Measurements from ENCODE around the gene HPCAL1.

Gene HPCAL1

DNA sequence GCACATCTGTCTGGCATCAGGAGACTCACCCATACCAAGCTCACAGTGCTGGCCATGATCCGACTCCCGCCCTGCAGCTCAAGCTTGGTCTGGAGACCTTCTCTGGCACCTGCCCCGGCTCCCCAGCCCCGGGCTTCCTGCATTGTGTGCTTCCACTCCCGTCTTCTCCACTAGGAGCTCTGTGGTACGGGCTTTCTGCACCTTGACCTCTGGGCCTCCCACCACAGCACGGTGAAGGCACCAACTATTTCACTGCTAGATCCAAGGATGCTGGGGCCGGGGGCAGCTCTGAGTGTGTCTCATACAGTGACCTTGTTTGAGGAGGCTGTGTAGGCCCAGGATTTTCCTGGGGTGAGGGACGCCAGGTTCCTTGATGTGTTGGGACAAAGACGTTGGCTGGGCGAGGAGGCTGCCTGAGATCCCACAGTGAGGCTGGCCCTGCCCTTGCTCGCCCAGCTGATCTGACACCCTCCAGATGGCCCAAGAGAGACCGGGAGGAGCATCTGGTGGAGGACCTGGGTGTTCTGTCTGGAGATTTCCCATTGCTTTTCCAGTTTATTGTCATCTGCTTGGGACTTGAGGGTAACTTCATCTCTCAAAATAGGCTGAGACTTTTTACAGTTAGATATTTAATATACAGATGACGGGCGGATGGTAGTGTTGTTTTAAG lies 64.0 kb downstream of the HPCAL1 start:
- no peak for TF ChIP-seq Cebpa-rat (IDR thresholded peaks at IDR 0.05)
- peaks cover 75 to 100% (median 99%) of the 10 kb centered on the region in 11 experiments for H4K20me1 ChIP-seq
- H3K4me2 ChIP-seq, result peak overlapping the region in 4 of 11 experiments; percentile 1 to 12 (median 10); a peak in 2 of 22 replicates
- peaks cover 0 to 46% (median 6%) of the 10 kb centered on the region in 11 experiments; a peak in 8 of 22 replicates for H3K36me3 ChIP-seq
- H3K4me3 ChIP-seq, result no peak overlapping the region
- no peak overlapping the region for H3K9ac ChIP-seq
- peaks cover 10 to 46% (median 33%) of the 10 kb centered on the region in 10 experiments; a peak in 17 of 20 replicates for H3K4me1 ChIP-seq
- H3K27me3 ChIP-seq, result no peaks in the 10 kb centered on the region
- H3K9me3 ChIP-seq (replicated peaks in 1 of 11), result no peaks in the 10 kb centered on the region
- H3K27ac ChIP-seq, result no peak overlapping the region

- Histone ChIP-seq H3K4me2 (no peak overlapping the region), H3K27ac (no peak overlapping the region), H3K27me3 (no peaks in the 10 kb centered on the region), H4K20me1 (peaks cover 83 to 100% (median 99%) of the 10 kb centered on the region in 11 experiments), H3K36me3 (peaks cover 0 to 56% (median 6%) of the 10 kb centered on the region in 11 experiments; a peak in 7 of 22 replicates), H3K9me3 (replicated peaks in 1 of 11) (no peaks in the 10 kb centered on the region), H3K4me1 (peaks cover 10 to 51% (median 43%) of the 10 kb centered on the region in 10 experiments; a peak in 19 of 20 replicates), H3K9ac (no peak overlapping the region), H3K4me3 (no peak overlapping the region)
- TF ChIP-seq Cebpa-rat (IDR thresholded peaks at IDR 0.05), result no peak
Observed at GRCh38 chr2:10367472-10368439, 65.1 kb downstream of the HPCAL1 start.

DNA sequence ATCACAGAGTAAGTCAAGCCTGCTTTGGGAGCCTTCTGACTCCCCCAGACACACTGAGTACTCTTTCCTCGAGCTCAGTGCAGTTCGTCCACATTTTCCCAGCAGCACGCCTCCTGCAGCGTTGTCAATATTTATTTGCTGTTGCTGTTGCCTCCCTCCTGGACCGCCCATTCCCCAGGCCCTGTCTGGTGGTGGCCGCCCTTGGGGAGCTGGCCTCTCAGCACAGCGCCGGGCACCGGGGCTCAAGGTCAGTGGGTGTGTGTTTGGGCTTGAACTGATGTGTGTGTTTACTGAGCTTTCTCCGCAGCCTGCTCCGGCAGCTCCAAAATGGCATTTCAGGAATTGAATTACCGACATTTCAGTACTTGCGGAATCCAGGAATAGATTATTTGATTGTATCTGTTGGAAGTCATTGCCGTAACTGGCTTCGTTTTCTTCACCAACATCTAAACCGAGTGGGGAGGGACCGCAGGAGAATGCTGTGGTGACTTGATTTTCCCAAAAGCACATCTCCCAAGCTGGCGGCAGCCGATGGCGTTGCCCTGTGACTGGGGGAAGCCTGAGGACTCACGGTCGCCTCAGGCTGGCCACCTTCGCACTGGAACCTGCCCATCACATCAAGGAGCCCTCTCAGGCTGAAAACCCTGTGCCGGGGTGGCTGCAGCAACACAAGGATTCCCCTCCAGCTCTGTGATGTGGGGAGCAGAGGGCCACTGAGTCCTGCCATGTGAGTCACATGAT lies 66.0 kb downstream of the HPCAL1 start:
- Histone ChIP-seq H3K4me1 (peaks cover 10 to 57% (median 52%) of the 10 kb centered on the region in 10 experiments; a peak in 19 of 20 replicates), H3K9ac (no peak overlapping the region), H3K4me2 (no peak overlapping the region), H3K27ac (no peak overlapping the region), H3K27me3 (no peaks in the 10 kb centered on the region), H4K20me1 (peaks cover 86 to 100% (median 99%) of the 10 kb centered on the region in 11 experiments), H3K4me3 (no peak overlapping the region), H3K9me3 (replicated peaks in 1 of 11) (no peaks in the 10 kb centered on the region), H3K36me3 (peaks cover 0 to 60% (median 7%) of the 10 kb centered on the region in 11 experiments; a peak in 7 of 22 replicates)
- TF ChIP-seq Cebpa-rat (IDR thresholded peaks at IDR 0.05), result no peak

- H3K36me3 ChIP-seq, result peaks cover 0 to 59% (median 7%) of the 10 kb centered on the region in 11 experiments; a peak in 6 of 22 replicates
- TF ChIP-seq Cebpa-rat (IDR thresholded peaks at IDR 0.05), result no peak
- peaks cover 13 to 64% (median 60%) of the 10 kb centered on the region in 10 experiments; a peak in 19 of 20 replicates for H3K4me1 ChIP-seq
- peak overlapping the region in 7 of 11 experiments; percentile 13 to 54 (median 28); a peak in 10 of 22 replicates for H3K4me2 ChIP-seq
- no peaks in the 10 kb centered on the region for H3K27me3 ChIP-seq
- peaks cover 84 to 100% (median 99%) of the 10 kb centered on the region in 11 experiments for H4K20me1 ChIP-seq
- H3K9me3 ChIP-seq (replicated peaks in 1 of 11), result no peaks in the 10 kb centered on the region
- H3K9ac ChIP-seq, result peak overlapping the region in 1 of 11 experiments; percentile 15; a peak in 1 of 22 replicates
- H3K27ac ChIP-seq, result no peak overlapping the region
- no peak overlapping the region for H3K4me3 ChIP-seq
Observed at GRCh38 chr2:10369269-10370255, 66.9 kb downstream of the HPCAL1 start.

- no peaks in the 10 kb centered on the region for H3K27me3 ChIP-seq
- H3K9ac ChIP-seq, result peak overlapping the region in 2 of 11 experiments; percentile 15 to 18; a peak in 1 of 22 replicates
- H3K27ac ChIP-seq, result no peak overlapping the region
- peaks cover 0 to 53% (median 7%) of the 10 kb centered on the region in 11 experiments; a peak in 6 of 22 replicates for H3K36me3 ChIP-seq
- H4K20me1 ChIP-seq, result peaks cover 86 to 100% (median 99%) of the 10 kb centered on the region in 11 experiments
- no peak overlapping the region for H3K4me3 ChIP-seq
- peaks cover 21 to 72% (median 68%) of the 10 kb centered on the region in 10 experiments; a peak in 19 of 20 replicates for H3K4me1 ChIP-seq
- peak overlapping the region in 6 of 11 experiments; percentile 13 to 54 (median 30); a peak in 8 of 22 replicates for H3K4me2 ChIP-seq
- no peaks in the 10 kb centered on the region for H3K9me3 ChIP-seq (replicated peaks in 1 of 11)
- TF ChIP-seq Cebpa-rat (IDR thresholded peaks at IDR 0.05), result no peak
Observed at GRCh38 chr2:10370390-10370789, 67.7 kb downstream of the HPCAL1 start.

DNA sequence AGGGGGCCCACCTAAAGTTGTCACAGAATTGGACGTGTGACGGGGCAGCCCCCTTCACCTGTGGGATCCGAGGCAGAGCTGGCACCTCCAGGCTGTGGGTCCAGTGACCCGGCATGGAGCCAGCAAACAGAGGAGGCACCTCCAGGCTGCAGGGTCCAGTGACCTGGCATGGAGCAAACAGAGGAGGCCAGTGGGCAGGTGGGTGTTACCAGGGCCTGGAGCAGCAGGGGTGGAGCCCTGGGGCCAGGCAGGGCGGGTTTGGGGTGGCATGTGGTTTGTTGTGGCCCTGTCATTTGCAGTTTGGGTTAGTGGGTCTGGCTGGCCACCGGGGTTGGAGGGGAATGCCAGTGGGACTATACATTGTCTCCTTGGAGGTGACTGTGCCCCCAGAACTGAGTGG lies 68.2 kb downstream of the HPCAL1 start:
- Histone ChIP-seq H3K9ac (no peak overlapping the region), H3K4me1 (peaks cover 26 to 77% (median 73%) of the 10 kb centered on the region in 10 experiments; a peak in 19 of 20 replicates), H4K20me1 (peaks cover 86 to 100% (median 99%) of the 10 kb centered on the region in 11 experiments), H3K27me3 (no peaks in the 10 kb centered on the region), H3K4me3 (no peak overlapping the region), H3K36me3 (peaks cover 0 to 49% (median 7%) of the 10 kb centered on the region in 11 experiments; a peak in 6 of 22 replicates), H3K27ac (no peak overlapping the region), H3K4me2 (peak overlapping the region in 5 of 11 experiments; percentile 9 to 54 (median 28); a peak in 2 of 22 replicates), H3K9me3 (replicated peaks in 1 of 11) (no peaks in the 10 kb centered on the region)
- no peak for TF ChIP-seq Cebpa-rat (IDR thresholded peaks at IDR 0.05)

- Histone ChIP-seq H3K4me1 (peaks cover 28 to 84% (median 78%) of the 10 kb centered on the region in 10 experiments; a peak in 19 of 20 replicates), H3K9ac (peak overlapping the region in 1 of 11 experiments; percentile 32; a peak in 2 of 22 replicates), H3K27ac (no peak overlapping the region; a peak in 1 of 22 replicates), H3K9me3 (replicated peaks in 1 of 11) (no peaks in the 10 kb centered on the region), H3K4me2 (peak overlapping the region in 8 of 11 experiments; percentile 22 to 89 (median 82); a peak in 11 of 22 replicates), H4K20me1 (peaks cover 82 to 100% (median 98%) of the 10 kb centered on the region in 11 experiments), H3K4me3 (no peak overlapping the region), H3K27me3 (no peaks in the 10 kb centered on the region), H3K36me3 (peaks cover 0 to 49% (median 7%) of the 10 kb centered on the region in 11 experiments; a peak in 8 of 22 replicates)
- TF ChIP-seq Cebpa-rat (IDR thresholded peaks at IDR 0.05), result no peak
Observed at GRCh38 chr2:10371441-10372196, 68.9 kb downstream of the HPCAL1 start.

All from BLaER1 treated with 17β-estradiol and CSF1 and Interleukin-3, amounts not matched to agents 10 nM and 100 nM (cell line).